ENCODE data around the gene RMRP. TPM values are rescaled to one million over a fixed set of nuclear protein-coding genes. Genes with fewer than 3 reads are reported as not detected.

RMRP gene
- total RNA-seq, 2 donors from 2014 or later, result 431 TPM; not detected in 1

GRCh38 chr9:35689542-35690293, 31.9 kb upstream of the RMRP start, which contains the start of gene TPM2:
Gene TPM2 (minus strand): TSS chr9:35689925. CDS start chr9:35689817, 108 bp downstream.
- Histone ChIP-seq H3K27me3 (no peaks in the 10 kb centered on the region), H3K27ac (peak within 1 kb of the TSS; percentile 97 to 99), H3K36me3 (peaks cover 27% of the 10 kb centered on the region), H3K4me3 (peak within 1 kb of the TSS; percentile 70 to 74), H3K4me1 (peaks cover 0 to 56% of the 10 kb centered on the region in 2 donors), H3K9me3 (no peaks in the 10 kb centered on the region)
- no peak for TF ChIP-seq CTCF (IDR thresholded peaks at IDR 0.05)
- DNase-seq (ENCODE audit: low spot score), result peak; percentile 67

GRCh38 chr9:35688558-35689541, 31.0 kb upstream of the RMRP start:
- Histone ChIP-seq H3K27me3 (no peaks in the 10 kb centered on the region), H3K4me3 (peak overlapping the region; percentile 70 to 74), H3K4me1 (peaks cover 0 to 56% of the 10 kb centered on the region in 2 donors), H3K36me3 (peaks cover 36% of the 10 kb centered on the region), H3K9me3 (no peaks in the 10 kb centered on the region), H3K27ac (peak overlapping the region; percentile 97 to 99)
- DNase-seq (ENCODE audit: low spot score), result no peak
- TF ChIP-seq CTCF (IDR thresholded peaks at IDR 0.05), result no peak

GRCh38 chr9:35687972-35688557, 30.2 kb upstream of the RMRP start:
- Histone ChIP-seq H3K36me3 (peaks cover 43% of the 10 kb centered on the region), H3K9me3 (no peaks in the 10 kb centered on the region), H3K4me1 (peaks cover 0 to 56% of the 10 kb centered on the region in 2 donors), H3K27me3 (no peaks in the 10 kb centered on the region), H3K27ac (peak overlapping the region; percentile 97 to 99), H3K4me3 (peak overlapping the region; percentile 70 to 74)
- no peak for DNase-seq (ENCODE audit: low spot score)
- no peak for TF ChIP-seq CTCF (IDR thresholded peaks at IDR 0.05)

GRCh38 chr9:35687306-35687705, 29.5 kb upstream of the RMRP start:
- Histone ChIP-seq H3K36me3 (peaks cover 50% of the 10 kb centered on the region), H3K27me3 (no peaks in the 10 kb centered on the region), H3K4me1 (peaks cover 0 to 56% of the 10 kb centered on the region in 2 donors), H3K9me3 (no peaks in the 10 kb centered on the region), H3K4me3 (peak overlapping the region; percentile 70 to 74), H3K27ac (peak overlapping the region; percentile 97 to 99)
- TF ChIP-seq CTCF (IDR thresholded peaks at IDR 0.05), result no peak
- DNase-seq (ENCODE audit: low spot score), result no peak

Data from right atrium auricular region (tissue), 2 donors.